Thyroid gland (tissue), 4 donors: Measurements from ENCODE around the gene LMNTD1. TPM values are rescaled to one million over a fixed set of nuclear protein-coding genes. Genes with fewer than 3 reads are reported as not detected.

ENCODE experiments used
- DNase-seq, 2 donors: peaks; one replicate each; pipeline ENCODE4 v3.0.0-alpha.2; 2019
- H3K27ac ChIP-seq, 3 donors: fragments of 200-600 bp; sonication (generic); 1 replicate in 2 of 3; 2 replicates in 1 of 3; pipeline ENCODE4 v1.5.1; 2016 to 2019; ENCODE audit warnings: mild to moderate bottlenecking in 1 of 3, moderate library complexity in 1 of 3
- H3K27me3 ChIP-seq: fragments of 200-600 bp; sonication (generic); one replicate; pipeline ENCODE4 v1.5.1; 2019
- H3K36me3 ChIP-seq, 2 donors: fragments of 200-600 bp; sonication (generic); one replicate each; pipeline ENCODE4 v1.5.1; 2016 to 2019
- H3K4me1 ChIP-seq, 2 donors: fragments of 200-600 bp; sonication (generic); one replicate each; pipeline ENCODE4 v1.5.1; 2017 to 2019
- H3K4me3 ChIP-seq, 3 donors: fragments of 200-600 bp; sonication (generic); replicated peaks in 1 of 3; 1 replicate in 2 of 3; 2 replicates in 1 of 3; pipeline ENCODE4 v1.5.1; 2016; ENCODE audit warnings: mild to moderate bottlenecking in 1 of 3
- H3K9me3 ChIP-seq: fragments of 200-600 bp; sonication (generic); one replicate; pipeline ENCODE4 v1.5.1; 2017
- CTCF ChIP-seq, 6 experiments: fragments of 200-600 bp in 3 of 6; fragments of 450-650 bp in 3 of 6; sonication (generic) in 3 of 6; IDR thresholded peaks; one replicate each; pipeline ENCODE4 v1.5.1; 2016 to 2019; ENCODE audit warnings: antibody characterized with exemption in 6 of 6, mild to moderate bottlenecking in 2 of 6, inconsistent platforms in 1 of 6, moderate library complexity in 1 of 6
- POLR2A ChIP-seq, 2 donors: fragments of 450-650 bp; IDR thresholded peaks; one replicate each; pipeline ENCODE4 v1.6.1; 2017; ENCODE audit warnings: antibody characterized with exemption in 2 of 2, mild to moderate bottlenecking in 2 of 2, moderate library complexity in 1 of 2
- WGBS, 2 donors: methylation state at CpG; one replicate each; pipeline ENCODE4 v1.1.5; 2017; 5-methylcytosine and 5-hydroxymethylcytosine counted together
- intact Hi-C: fragments of 100-400 bp; cut with DNase I; formaldehyde crosslinking; loops from one replicate; pipeline ENCODE4 v1.15.1; 2023
- total RNA-seq, 4 donors: library from RNA; depleted of rRNA; stranded (reverse); fragments of >200 nt; gene quantifications; one replicate each; pipeline ENCODE4 v1.2.3, GENCODE V29; 2016

Gene LMNTD1
- total RNA-seq, 4 donors from 2014 or later: 0.27 to 2.3 (median 0.67) TPM; not detected in 1

- 51 to 61% methylated on average over 5 of the region's 5 CpGs for WGBS, 2 donors
- Histone ChIP-seq H3K4me3 (no peak overlapping the region), H3K27ac (no peak overlapping the region), H3K4me1 (no peaks in the 10 kb centered on the region), H3K9me3 (no peaks in the 10 kb centered on the region), H3K27me3 (no peaks in the 10 kb centered on the region), H3K36me3 (no peaks in the 10 kb centered on the region)
- intact Hi-C loops: no loop called here
- TF ChIP-seq POLR2A (IDR thresholded peaks at IDR 0.05) (no peak), CTCF (IDR thresholded peaks at IDR 0.05) (no peak)
- DNase-seq: no peak
Measured at GRCh38 chr12:25496098-25496587, 56.9 kb downstream of the LMNTD1 start.

- no peaks in the 10 kb centered on the region for H3K27me3 ChIP-seq
- H3K4me3 ChIP-seq: no peak overlapping the region
- TF ChIP-seq POLR2A (IDR thresholded peaks at IDR 0.05) (no peak), CTCF (IDR thresholded peaks at IDR 0.05) (no peak)
- no peaks in the 10 kb centered on the region for H3K36me3 ChIP-seq
- 85 to 93% methylated on average over 1 of the region's 1 CpG for WGBS, 2 donors
- H3K9me3 ChIP-seq: no peaks in the 10 kb centered on the region
- no peak for DNase-seq
- H3K4me1 ChIP-seq: no peaks in the 10 kb centered on the region
- intact Hi-C loops: no loop called here
- H3K27ac ChIP-seq: no peak overlapping the region
Measured at GRCh38 chr12:25495331-25496097, 57.6 kb downstream of the LMNTD1 start.

- no peaks in the 10 kb centered on the region for H3K4me1 ChIP-seq
- no peak overlapping the region for H3K27ac ChIP-seq
- intact Hi-C loops: no loop called here
- TF ChIP-seq CTCF (IDR thresholded peaks at IDR 0.05) (no peak), POLR2A (IDR thresholded peaks at IDR 0.05) (no peak)
- H3K27me3 ChIP-seq: no peaks in the 10 kb centered on the region
- no peak overlapping the region for H3K4me3 ChIP-seq
- no peaks in the 10 kb centered on the region for H3K9me3 ChIP-seq
- H3K36me3 ChIP-seq: no peaks in the 10 kb centered on the region
- WGBS, 2 donors: 24 to 42% methylated on average over 2 of the region's 2 CpGs
- no peak for DNase-seq
Measured at GRCh38 chr12:25494926-25495325, 58.2 kb downstream of the LMNTD1 start.

- Histone ChIP-seq H3K4me3 (no peak overlapping the region), H3K36me3 (no peaks in the 10 kb centered on the region), H3K4me1 (no peaks in the 10 kb centered on the region), H3K9me3 (no peaks in the 10 kb centered on the region), H3K27me3 (no peaks in the 10 kb centered on the region), H3K27ac (no peak overlapping the region)
- DNase-seq: no peak
- intact Hi-C loops: no loop called here
- TF ChIP-seq POLR2A (IDR thresholded peaks at IDR 0.05) (no peak), CTCF (IDR thresholded peaks at IDR 0.05) (no peak)
- 83 to 97% methylated on average over 3 of the region's 3 CpGs for WGBS, 2 donors
Measured at GRCh38 chr12:25493682-25494081, 59.4 kb downstream of the LMNTD1 start.
